GM12892 (cell line): ENCODE data around the gene ACP4.

ENCODE experiments used
- POLR2A ChIP-seq: IDR thresholded peaks from 2 replicates; pipeline ENCODE4 v1.6.1; 2011; ENCODE audit warnings: low read depth, low read length, control low read depth
- POLR2AphosphoS5 ChIP-seq: IDR thresholded peaks from 2 replicates; pipeline ENCODE4 v1.6.1; 2011; ENCODE audit warnings: low read depth, low read length, control low read depth

DNA sequence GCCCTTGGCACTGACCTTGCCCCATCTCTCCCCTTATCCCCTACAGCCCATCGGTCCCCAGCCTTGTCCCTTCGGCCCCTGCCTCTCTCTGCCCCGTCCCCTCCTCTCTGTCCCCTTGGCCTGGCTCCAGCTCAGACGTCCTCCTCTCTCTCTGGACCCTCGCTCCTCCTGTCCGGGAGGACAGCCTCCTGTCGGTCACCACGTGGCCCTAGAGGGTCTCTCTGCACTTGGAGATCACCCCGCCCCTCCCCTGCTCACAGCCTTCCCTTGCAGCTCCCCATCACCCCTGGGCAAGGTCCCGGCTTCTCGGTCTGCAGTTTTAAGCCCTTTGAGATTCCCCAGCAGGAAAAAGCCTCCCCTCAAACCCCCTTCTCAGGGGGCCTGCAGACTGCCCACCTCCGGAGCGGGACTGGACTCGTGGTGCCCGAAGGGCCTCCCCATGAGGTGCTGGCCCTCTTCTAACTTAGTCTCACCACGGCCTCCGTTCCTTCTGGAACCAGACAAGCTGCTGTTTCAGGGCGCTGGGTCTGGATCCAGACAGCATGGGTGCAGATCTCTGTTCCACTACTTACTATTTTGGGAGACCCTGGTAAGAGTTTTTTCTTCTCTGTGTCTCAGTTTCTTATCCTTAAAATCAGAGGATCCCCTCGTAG, 46.5 kb downstream of the ACP4 start:
- TF ChIP-seq POLR2A (no peak), POLR2AphosphoS5 (no peak)
